Measurements from ENCODE around the gene NUCKS1.

Gene NUCKS1

GRCh38 chr1:205701420-205701819 is 48.6 kb downstream of the NUCKS1 start:
- no peak for ATAC-seq
- TF ChIP-seq CSRNP3 (CRISPR knock-in tag; IDR thresholded peaks at IDR 0.05): no peak
- no peak for TF ChIP-seq POU6F1 (CRISPR knock-in tag; IDR thresholded peaks at IDR 0.05; ENCODE audit: borderline replicate concordance, low read depth)
- TF ChIP-seq ZFP30 (CRISPR knock-in tag; IDR thresholded peaks at IDR 0.05): no peak
- no peak for TF ChIP-seq TCF4 (CRISPR knock-in tag; IDR thresholded peaks at IDR 0.05; ENCODE audit: borderline replicate concordance)
- TF ChIP-seq PATZ1 (CRISPR knock-in tag; IDR thresholded peaks at IDR 0.05; ENCODE audit: borderline replicate concordance): no peak
- no peak for TF ChIP-seq OSR1 (CRISPR knock-in tag; IDR thresholded peaks at IDR 0.05)
- no peak for TF ChIP-seq TSHZ2 (CRISPR knock-in tag; IDR thresholded peaks at IDR 0.05)
- TF ChIP-seq CREB5 (CRISPR knock-in tag; IDR thresholded peaks at IDR 0.05; ENCODE audit: low read depth): no peak
- TF ChIP-seq RARB (CRISPR knock-in tag; IDR thresholded peaks at IDR 0.05): no peak
- no peak for TF ChIP-seq ESRRG (CRISPR knock-in tag; IDR thresholded peaks at IDR 0.05)
- no peak for TF ChIP-seq ZC3H10 (CRISPR knock-in tag; IDR thresholded peaks at IDR 0.05)

GRCh38 chr1:205700865-205701401 is 49.0 kb downstream of the NUCKS1 start:
- no peak for TF ChIP-seq ESRRG (CRISPR knock-in tag; IDR thresholded peaks at IDR 0.05)
- TF ChIP-seq CREB5 (CRISPR knock-in tag; IDR thresholded peaks at IDR 0.05; ENCODE audit: low read depth): no peak
- ATAC-seq: no peak; the same call in 1 of the 3 replicates

GRCh38 chr1:205699416-205699815 is 50.6 kb downstream of the NUCKS1 start:
- ATAC-seq: no peak
- TF ChIP-seq RARB (CRISPR knock-in tag; IDR thresholded peaks at IDR 0.05) (no peak), CREB5 (CRISPR knock-in tag; IDR thresholded peaks at IDR 0.05; ENCODE audit: low read depth) (no peak), ISL1 (CRISPR knock-in tag; IDR thresholded peaks at IDR 0.05) (no peak), SNAI2 (CRISPR knock-in tag; IDR thresholded peaks at IDR 0.05) (no peak), PATZ1 (CRISPR knock-in tag; IDR thresholded peaks at IDR 0.05; ENCODE audit: borderline replicate concordance) (no peak), POU6F1 (CRISPR knock-in tag; IDR thresholded peaks at IDR 0.05; ENCODE audit: borderline replicate concordance, low read depth) (no peak), ZC3H10 (CRISPR knock-in tag; IDR thresholded peaks at IDR 0.05) (no peak), PPARA (CRISPR knock-in tag; IDR thresholded peaks at IDR 0.05; ENCODE audit: borderline replicate concordance) (no peak), ZNF565 (CRISPR knock-in tag; conservative IDR thresholded peaks at IDR 0.05; ENCODE audit: low read depth) (no peak), TOX (CRISPR knock-in tag; IDR thresholded peaks at IDR 0.05; ENCODE audit: borderline replicate concordance) (no peak), OSR1 (CRISPR knock-in tag; IDR thresholded peaks at IDR 0.05) (no peak), TSHZ2 (CRISPR knock-in tag; IDR thresholded peaks at IDR 0.05) (no peak), ESRRG (CRISPR knock-in tag; IDR thresholded peaks at IDR 0.05) (no peak)
